ENCODE results near the gene SEC62. TPM values are rescaled to one million over a fixed set of nuclear protein-coding genes. Genes with fewer than 3 reads are reported as not detected.

SEC62 gene
- total and polyA plus RNA-seq, 8 donors: 23.6 to 119 (median 97.1) TPM

GRCh38 chr3:170033489-170033888, 66.9 kb downstream of the SEC62 start:
- H3K36me3 ChIP-seq: no peaks in the 10 kb centered on the region
- H3K27me3 ChIP-seq: no peaks in the 10 kb centered on the region
- 73 to 82% methylated on average over 8 of the region's 8 CpGs for WGBS, 2 donors
- TF ChIP-seq, protein P1, sequence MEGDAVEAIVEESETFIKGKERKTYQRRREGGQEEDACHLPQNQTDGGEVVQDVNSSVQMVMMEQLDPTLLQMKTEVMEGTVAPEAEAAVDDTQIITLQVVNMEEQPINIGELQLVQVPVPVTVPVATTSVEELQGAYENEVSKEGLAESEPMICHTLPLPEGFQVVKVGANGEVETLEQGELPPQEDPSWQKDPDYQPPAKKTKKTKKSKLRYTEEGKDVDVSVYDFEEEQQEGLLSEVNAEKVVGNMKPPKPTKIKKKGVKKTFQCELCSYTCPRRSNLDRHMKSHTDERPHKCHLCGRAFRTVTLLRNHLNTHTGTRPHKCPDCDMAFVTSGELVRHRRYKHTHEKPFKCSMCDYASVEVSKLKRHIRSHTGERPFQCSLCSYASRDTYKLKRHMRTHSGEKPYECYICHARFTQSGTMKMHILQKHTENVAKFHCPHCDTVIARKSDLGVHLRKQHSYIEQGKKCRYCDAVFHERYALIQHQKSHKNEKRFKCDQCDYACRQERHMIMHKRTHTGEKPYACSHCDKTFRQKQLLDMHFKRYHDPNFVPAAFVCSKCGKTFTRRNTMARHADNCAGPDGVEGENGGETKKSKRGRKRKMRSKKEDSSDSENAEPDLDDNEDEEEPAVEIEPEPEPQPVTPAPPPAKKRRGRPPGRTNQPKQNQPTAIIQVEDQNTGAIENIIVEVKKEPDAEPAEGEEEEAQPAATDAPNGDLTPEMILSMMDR (IDR thresholded peaks at IDR 0.05): no peak
- no peaks in the 10 kb centered on the region for H3K9me3 ChIP-seq
- H3K4me3 ChIP-seq: no peak overlapping the region
- FAIRE-seq (no peak), DNase-seq (no peak), ATAC-seq (no peak)
- intact Hi-C loops (cut with DNase I): no loop called here
- H3K27ac ChIP-seq: no peak overlapping the region
- peaks cover 0 to 2% (median 0%) of the 10 kb centered on the region in 3 donors for H3K4me1 ChIP-seq

DNA sequence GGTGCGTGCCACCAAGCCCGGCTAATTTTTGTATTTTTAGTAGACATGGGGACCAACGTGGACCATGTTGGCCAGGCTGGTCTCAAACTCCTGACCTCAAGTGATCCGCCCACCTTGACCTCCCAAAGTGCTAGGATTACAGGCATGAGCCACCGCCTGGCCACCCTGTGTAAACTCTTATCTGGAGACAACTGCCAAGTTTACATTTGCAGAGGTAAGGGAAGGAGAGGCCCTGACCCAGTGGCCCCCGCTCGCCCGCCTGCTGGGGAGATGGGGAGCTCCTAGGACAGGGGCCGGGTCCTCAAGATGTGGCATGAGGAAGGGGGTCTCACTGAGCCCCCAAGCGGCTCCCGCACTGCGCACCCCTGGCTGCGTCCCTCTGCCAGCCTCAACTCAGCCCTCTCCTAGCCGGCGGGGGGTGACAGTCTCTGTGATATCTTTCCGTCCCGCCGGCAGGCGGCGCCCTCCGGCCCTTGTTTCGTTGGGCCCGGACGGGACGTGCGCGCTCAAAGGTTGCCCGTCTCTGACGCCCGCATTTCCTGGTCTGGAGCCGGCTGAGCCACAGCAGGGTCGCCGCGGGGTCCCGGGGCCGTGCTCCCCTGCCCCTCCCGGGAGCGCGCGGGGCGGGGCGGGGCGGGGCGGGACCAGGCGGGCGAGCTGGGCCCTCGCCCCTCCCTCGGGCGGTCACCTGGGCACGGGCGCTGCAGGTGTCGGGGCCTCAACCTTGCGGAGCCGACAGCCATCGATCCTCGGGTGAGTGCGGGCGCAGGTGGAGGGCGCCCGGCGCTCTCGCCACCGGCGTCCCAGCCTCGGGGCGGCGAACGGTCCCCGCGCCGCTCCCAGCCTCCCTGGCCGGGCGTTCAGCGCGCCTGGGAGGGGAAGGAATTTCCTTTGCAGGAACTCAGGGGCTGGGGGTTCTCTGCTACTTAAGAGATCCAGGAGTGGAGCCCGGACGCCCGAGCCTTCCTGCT, 71.1 kb downstream of the SEC62 start, which contains the start of gene GPR160:
GPR160 (plus strand) TSS at position 533 of the 971 bp plus-strand sequence. CDS start 45,978 bp downstream, outside the sequence.
- no peak for FAIRE-seq
- H3K4me3 ChIP-seq: peak within 1 kb of the TSS; percentile 50 to 78 (median 68)
- peaks cover 0 to 12% (median 0%) of the 10 kb centered on the region in 3 donors for H3K4me1 ChIP-seq
- intact Hi-C loops (cut with DNase I): no loop called here
- TF ChIP-seq, protein P1 (IDR thresholded peaks at IDR 0.05): peak; percentile 50 to 80 (median 74)
- H3K9me3 ChIP-seq: no peaks in the 10 kb centered on the region
- no peaks in the 10 kb centered on the region for H3K27me3 ChIP-seq
- H3K36me3 ChIP-seq: no peaks in the 10 kb centered on the region
- DNase-seq: peak; percentile 84 to 95 (median 90)
- ATAC-seq: peak; percentile 87 to 90 (median 90)
- WGBS, 2 donors: 2% methylated on average over 69 to 78 of the region's 78 CpGs
- H3K27ac ChIP-seq: peak within 1 kb of the TSS; percentile 13 to 87 (median 67)

DNA sequence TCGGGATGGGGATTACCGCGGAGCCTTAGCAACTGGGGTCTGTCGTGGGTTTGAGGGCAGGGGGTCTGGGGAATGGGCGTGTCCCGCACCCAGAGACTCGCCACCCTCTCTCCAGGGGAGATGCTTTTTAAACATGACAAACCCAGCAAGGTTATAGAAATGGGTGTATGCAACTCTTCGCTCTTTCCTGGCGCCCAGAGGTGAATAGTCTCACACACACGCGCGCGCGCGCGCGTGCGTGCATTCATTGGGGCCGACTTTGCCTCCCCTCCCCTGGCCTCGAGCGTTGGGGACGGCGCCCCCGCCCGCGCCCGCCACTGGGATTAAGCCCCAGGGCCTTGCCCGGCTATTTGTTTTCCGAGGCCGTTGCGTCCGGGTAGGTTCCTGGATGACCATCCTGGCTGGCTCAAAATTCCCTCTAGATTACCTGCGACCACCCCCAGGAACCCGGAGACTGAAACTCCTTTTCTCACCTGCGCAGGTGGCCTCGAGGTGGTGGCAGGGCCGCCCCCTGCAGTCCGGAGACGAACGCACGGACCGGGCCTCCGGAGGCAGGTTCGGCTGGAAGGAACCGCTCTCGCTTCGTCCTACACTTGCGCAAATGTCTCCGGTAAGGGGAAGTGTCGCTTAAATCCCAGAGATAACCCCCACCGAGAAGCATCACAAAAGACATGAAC, 72.0 kb downstream of the SEC62 start:
- peak; percentile 43 to 74 (median 50) for DNase-seq

GRCh38 chr3:170040418-170040817, 73.8 kb downstream of the SEC62 start:
- Histone ChIP-seq H3K9me3 (no peaks in the 10 kb centered on the region), H3K27me3 (no peaks in the 10 kb centered on the region), H3K4me1 (peaks cover 0 to 15% (median under 1%) of the 10 kb centered on the region in 3 donors), H3K27ac (peak overlapping the region in 1 of 4 donors; percentile 28), H3K36me3 (no peaks in the 10 kb centered on the region), H3K4me3 (peak overlapping the region in 2 of 4 donors; percentile 67 to 78)
- 28 to 32% methylated on average over 8 of the region's 8 CpGs for WGBS, 2 donors
- TF ChIP-seq, protein P1 (IDR thresholded peaks at IDR 0.05): no peak
- intact Hi-C loops (cut with DNase I): no loop called here
- no peak for ATAC-seq
- DNase-seq: no peak
- no peak for FAIRE-seq

More for the DNA sequence above, 72.0 kb downstream of the SEC62 start:
- TF ChIP-seq, protein P1 (IDR thresholded peaks at IDR 0.05): peak in 1 of 4 donors; percentile 13
- Histone ChIP-seq H3K36me3 (no peaks in the 10 kb centered on the region), H3K9me3 (no peaks in the 10 kb centered on the region), H3K27me3 (no peaks in the 10 kb centered on the region), H3K27ac (peak overlapping the region; percentile 13 to 87 (median 67)), H3K4me3 (peak overlapping the region; percentile 50 to 78 (median 68)), H3K4me1 (peaks cover 0 to 12% (median 0%) of the 10 kb centered on the region in 3 donors)
- intact Hi-C loops (cut with DNase I): no loop called here
- ATAC-seq: peak; percentile 38 to 66 (median 51)
- no peak for FAIRE-seq
- 2 to 3% methylated on average over 50 to 51 of the region's 51 CpGs for WGBS, 2 donors
